ENCODE data around the gene ASCC2.

DNA sequence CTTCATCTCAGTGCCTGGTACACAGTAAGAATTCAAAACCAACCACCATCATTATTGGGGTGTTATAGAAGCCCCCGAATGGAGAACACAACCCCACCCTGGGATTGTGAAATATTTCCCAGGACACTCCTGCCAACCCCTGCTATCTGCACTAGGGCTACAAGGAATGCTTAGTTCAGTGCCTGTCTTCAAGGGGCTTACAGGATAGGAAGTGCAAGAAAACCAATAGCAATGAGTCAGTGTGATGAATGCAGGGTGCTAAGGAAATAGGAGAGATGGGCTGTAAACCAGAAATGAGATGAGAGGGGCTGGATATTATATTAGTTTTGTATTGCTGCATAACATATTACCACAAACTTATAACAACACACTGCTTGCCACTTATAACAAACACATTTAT is 965 bp upstream of the ASCC2 start:
- TF ChIP-seq POLR2A (IDR thresholded peaks at IDR 0.05) = no peak
- TF ChIP-seq, protein P1, sequence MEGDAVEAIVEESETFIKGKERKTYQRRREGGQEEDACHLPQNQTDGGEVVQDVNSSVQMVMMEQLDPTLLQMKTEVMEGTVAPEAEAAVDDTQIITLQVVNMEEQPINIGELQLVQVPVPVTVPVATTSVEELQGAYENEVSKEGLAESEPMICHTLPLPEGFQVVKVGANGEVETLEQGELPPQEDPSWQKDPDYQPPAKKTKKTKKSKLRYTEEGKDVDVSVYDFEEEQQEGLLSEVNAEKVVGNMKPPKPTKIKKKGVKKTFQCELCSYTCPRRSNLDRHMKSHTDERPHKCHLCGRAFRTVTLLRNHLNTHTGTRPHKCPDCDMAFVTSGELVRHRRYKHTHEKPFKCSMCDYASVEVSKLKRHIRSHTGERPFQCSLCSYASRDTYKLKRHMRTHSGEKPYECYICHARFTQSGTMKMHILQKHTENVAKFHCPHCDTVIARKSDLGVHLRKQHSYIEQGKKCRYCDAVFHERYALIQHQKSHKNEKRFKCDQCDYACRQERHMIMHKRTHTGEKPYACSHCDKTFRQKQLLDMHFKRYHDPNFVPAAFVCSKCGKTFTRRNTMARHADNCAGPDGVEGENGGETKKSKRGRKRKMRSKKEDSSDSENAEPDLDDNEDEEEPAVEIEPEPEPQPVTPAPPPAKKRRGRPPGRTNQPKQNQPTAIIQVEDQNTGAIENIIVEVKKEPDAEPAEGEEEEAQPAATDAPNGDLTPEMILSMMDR (IDR thresholded peaks at IDR 0.05) = no peak
